ENCODE results near the gene STAG3. TPM values are rescaled to one million over a fixed set of nuclear protein-coding genes. Genes with fewer than 3 reads are reported as not detected.
"Not testable (repeated sequence)": the region's sequence is repeated elsewhere in the genome, so short reads cannot be mapped to it uniquely, and the experiment has no call there.

Gene STAG3, protein sequence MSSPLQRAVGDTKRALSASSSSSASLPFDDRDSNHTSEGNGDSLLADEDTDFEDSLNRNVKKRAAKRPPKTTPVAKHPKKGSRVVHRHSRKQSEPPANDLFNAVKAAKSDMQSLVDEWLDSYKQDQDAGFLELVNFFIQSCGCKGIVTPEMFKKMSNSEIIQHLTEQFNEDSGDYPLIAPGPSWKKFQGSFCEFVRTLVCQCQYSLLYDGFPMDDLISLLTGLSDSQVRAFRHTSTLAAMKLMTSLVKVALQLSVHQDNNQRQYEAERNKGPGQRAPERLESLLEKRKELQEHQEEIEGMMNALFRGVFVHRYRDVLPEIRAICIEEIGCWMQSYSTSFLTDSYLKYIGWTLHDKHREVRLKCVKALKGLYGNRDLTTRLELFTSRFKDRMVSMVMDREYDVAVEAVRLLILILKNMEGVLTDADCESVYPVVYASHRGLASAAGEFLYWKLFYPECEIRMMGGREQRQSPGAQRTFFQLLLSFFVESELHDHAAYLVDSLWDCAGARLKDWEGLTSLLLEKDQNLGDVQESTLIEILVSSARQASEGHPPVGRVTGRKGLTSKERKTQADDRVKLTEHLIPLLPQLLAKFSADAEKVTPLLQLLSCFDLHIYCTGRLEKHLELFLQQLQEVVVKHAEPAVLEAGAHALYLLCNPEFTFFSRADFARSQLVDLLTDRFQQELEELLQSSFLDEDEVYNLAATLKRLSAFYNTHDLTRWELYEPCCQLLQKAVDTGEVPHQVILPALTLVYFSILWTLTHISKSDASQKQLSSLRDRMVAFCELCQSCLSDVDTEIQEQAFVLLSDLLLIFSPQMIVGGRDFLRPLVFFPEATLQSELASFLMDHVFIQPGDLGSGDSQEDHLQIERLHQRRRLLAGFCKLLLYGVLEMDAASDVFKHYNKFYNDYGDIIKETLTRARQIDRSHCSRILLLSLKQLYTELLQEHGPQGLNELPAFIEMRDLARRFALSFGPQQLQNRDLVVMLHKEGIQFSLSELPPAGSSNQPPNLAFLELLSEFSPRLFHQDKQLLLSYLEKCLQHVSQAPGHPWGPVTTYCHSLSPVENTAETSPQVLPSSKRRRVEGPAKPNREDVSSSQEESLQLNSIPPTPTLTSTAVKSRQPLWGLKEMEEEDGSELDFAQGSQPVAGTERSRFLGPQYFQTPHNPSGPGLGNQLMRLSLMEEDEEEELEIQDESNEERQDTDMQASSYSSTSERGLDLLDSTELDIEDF
- under 1 TPM; 0.25 to 0.73 TPM for polyA plus RNA-seq

- H3K4me1 ChIP-seq (ENCODE audit: control insufficient read depth in 2 of 2, insufficient read depth in 2 of 2, low read length in 1 of 2), result peaks cover 2 to 3% of the 10 kb centered on the region in 2 donors
- H3K9me3 ChIP-seq (ENCODE audit: control insufficient read depth in 2 of 2, insufficient read depth in 1 of 2, low read depth in 1 of 2, low read length in 1 of 2), result peaks cover 4 to 5% of the 10 kb centered on the region in 2 donors
- 6 to 8% methylated on average over 78 of the region's 78 CpGs for WGBS, 2 donors
- H3K27ac ChIP-seq (ENCODE audit: low read depth in 2 of 2, low read length in 1 of 2), result peak within 1 kb of the TSS in 1 of 2 donors; percentile 34
- no peaks in the 10 kb centered on the region for H3K36me3 ChIP-seq (ENCODE audit: control insufficient read depth in 2 of 2, insufficient read depth in 2 of 2, low read length in 1 of 2)
- H3K27me3 ChIP-seq (ENCODE audit: control insufficient read depth in 1 of 2, insufficient read depth in 2 of 2, low read length in 2 of 2), result no peaks in the 10 kb centered on the region
- peak within 1 kb of the TSS; percentile 31 to 38 for H3K4me3 ChIP-seq (ENCODE audit: low read depth in 1 of 2, low read length in 2 of 2)
These were observed at the start of gene STAG3, which contains the start of gene GPC2 for GRCh38 chr7:100177045-100178001. STAG3 (plus strand) TSS chr7:100177918; CDS start chr7:100180557, 2,639 bp downstream. GPC2 (minus strand) TSS chr7:100177381; CDS start chr7:100177199, 182 bp downstream.

DNA sequence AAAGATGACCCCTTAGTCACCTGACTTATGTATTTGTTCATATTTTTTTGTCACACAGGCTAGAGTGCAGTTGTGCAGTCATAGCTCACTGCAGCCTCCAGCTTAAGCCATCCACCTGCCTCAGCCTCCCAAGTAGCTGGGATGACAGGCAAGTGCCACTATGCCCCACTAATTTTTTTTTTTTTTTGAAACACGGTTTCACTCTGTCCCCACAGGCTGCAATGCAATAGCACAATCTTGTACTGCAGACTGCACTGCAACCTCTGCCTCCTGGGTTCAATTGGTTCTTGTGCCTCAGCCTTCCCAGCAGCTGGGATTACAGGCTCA lies 49.1 kb upstream of the STAG3 start:
- Histone ChIP-seq H3K36me3 (ENCODE audit: control insufficient read depth in 2 of 2, insufficient read depth in 2 of 2, low read length in 1 of 2) (no peaks in the 10 kb centered on the region), H3K4me1 (ENCODE audit: control insufficient read depth in 2 of 2, insufficient read depth in 2 of 2, low read length in 1 of 2) (peaks cover 4 to 5% of the 10 kb centered on the region in 2 donors), H3K27me3 (ENCODE audit: control insufficient read depth in 1 of 2, insufficient read depth in 2 of 2, low read length in 2 of 2) (no peaks in the 10 kb centered on the region), H3K9me3 (ENCODE audit: control insufficient read depth in 2 of 2, insufficient read depth in 1 of 2, low read depth in 1 of 2, low read length in 1 of 2) (no peaks in the 10 kb centered on the region), H3K4me3 (ENCODE audit: low read depth in 1 of 2, low read length in 2 of 2) (peak overlapping the region in 1 of 2 donors; percentile 81), H3K27ac (ENCODE audit: low read depth in 2 of 2, low read length in 1 of 2) (peak overlapping the region in 1 of 2 donors; percentile 95)
- 61 to 68% methylated on average over 1 of the region's 1 CpG for WGBS, 2 donors

DNA sequence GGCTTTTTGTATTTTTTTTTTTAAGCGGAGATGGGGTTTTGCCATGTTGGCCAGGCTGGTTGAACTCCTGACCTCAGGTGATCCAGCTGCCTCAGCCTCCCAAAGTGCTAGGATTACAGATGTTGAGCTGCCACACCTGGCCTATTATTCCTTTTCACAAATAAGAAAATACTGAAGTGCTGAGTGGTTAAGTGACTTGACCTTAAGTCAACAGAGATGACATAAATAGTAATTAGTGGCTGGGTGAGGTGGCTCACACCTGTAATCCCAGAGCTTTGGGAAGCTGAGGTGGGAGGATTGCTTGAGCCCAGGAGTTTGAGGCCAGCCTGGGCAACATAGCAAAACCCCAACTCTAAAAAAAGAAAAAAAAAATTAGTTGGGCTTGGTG lies 47.5 kb upstream of the STAG3 start:
- H3K9me3 ChIP-seq (ENCODE audit: control insufficient read depth in 2 of 2, insufficient read depth in 1 of 2, low read depth in 1 of 2, low read length in 1 of 2); H3K4me3 ChIP-seq (ENCODE audit: low read depth in 1 of 2, low read length in 2 of 2); H3K36me3 ChIP-seq (ENCODE audit: control insufficient read depth in 2 of 2, insufficient read depth in 2 of 2, low read length in 1 of 2); H3K27me3 ChIP-seq (ENCODE audit: control insufficient read depth in 1 of 2, insufficient read depth in 2 of 2, low read length in 2 of 2); H3K4me1 ChIP-seq (ENCODE audit: control insufficient read depth in 2 of 2, insufficient read depth in 2 of 2, low read length in 1 of 2): not testable (repeated sequence)
- 49 to 80% methylated on average over 1 of the region's 1 CpG for WGBS, 2 donors
- peak overlapping the region; percentile 50 to 91 for H3K27ac ChIP-seq (ENCODE audit: low read depth in 2 of 2, low read length in 1 of 2)

- peak overlapping the region; percentile 22 to 30 for H3K4me3 ChIP-seq (ENCODE audit: low read depth in 1 of 2, low read length in 2 of 2)
- H3K4me1 ChIP-seq (ENCODE audit: control insufficient read depth in 2 of 2, insufficient read depth in 2 of 2, low read length in 1 of 2), result peaks cover 3 to 4% of the 10 kb centered on the region in 2 donors
- peak overlapping the region; percentile 50 to 91 for H3K27ac ChIP-seq (ENCODE audit: low read depth in 2 of 2, low read length in 1 of 2)
- H3K27me3 ChIP-seq (ENCODE audit: control insufficient read depth in 1 of 2, insufficient read depth in 2 of 2, low read length in 2 of 2), result no peaks in the 10 kb centered on the region
- no peaks in the 10 kb centered on the region for H3K36me3 ChIP-seq (ENCODE audit: control insufficient read depth in 2 of 2, insufficient read depth in 2 of 2, low read length in 1 of 2)
- WGBS, 2 donors, result 9% methylated on average over 24 of the region's 24 CpGs
- no peaks in the 10 kb centered on the region for H3K9me3 ChIP-seq (ENCODE audit: control insufficient read depth in 2 of 2, insufficient read depth in 1 of 2, low read depth in 1 of 2, low read length in 1 of 2)
These were observed 46.9 kb upstream of the STAG3 start for GRCh38 chr7:100130608-100131453.

DNA sequence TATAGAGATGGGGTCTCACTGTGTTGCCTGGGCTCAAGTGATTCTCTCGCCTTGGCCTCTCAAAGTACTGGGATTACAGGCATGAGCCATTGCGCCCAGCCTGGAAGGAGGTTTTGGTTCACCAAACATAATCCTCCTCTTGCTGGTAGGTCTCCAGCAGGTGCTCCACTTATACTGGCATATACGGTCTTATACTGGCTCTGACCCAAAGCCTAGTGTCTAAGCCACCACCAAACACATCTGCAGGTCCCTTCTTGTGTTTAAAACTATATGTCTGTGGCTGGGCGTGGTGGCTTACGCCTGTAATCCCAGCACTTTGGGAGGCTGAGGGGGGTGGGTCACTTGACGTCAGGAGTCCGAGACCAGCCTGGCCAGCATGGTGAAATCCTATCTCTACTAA lies 45.6 kb upstream of the STAG3 start:
- H3K27ac ChIP-seq (ENCODE audit: low read depth in 2 of 2, low read length in 1 of 2), result peak overlapping the region in 1 of 2 donors; percentile 47
- H3K4me1 ChIP-seq (ENCODE audit: control insufficient read depth in 2 of 2, insufficient read depth in 2 of 2, low read length in 1 of 2), result peaks cover 2 to 4% of the 10 kb centered on the region in 2 donors
- H3K4me3 ChIP-seq (ENCODE audit: low read depth in 1 of 2, low read length in 2 of 2), result no peak overlapping the region
- H3K27me3 ChIP-seq (ENCODE audit: control insufficient read depth in 1 of 2, insufficient read depth in 2 of 2, low read length in 2 of 2), result no peaks in the 10 kb centered on the region
- no peaks in the 10 kb centered on the region for H3K36me3 ChIP-seq (ENCODE audit: control insufficient read depth in 2 of 2, insufficient read depth in 2 of 2, low read length in 1 of 2)
- 42 to 43% methylated on average over 7 of the region's 7 CpGs for WGBS, 2 donors
- H3K9me3 ChIP-seq (ENCODE audit: control insufficient read depth in 2 of 2, insufficient read depth in 1 of 2, low read depth in 1 of 2, low read length in 1 of 2), result no peaks in the 10 kb centered on the region

- Histone ChIP-seq H3K27ac (ENCODE audit: low read depth in 2 of 2, low read length in 1 of 2) (no peak overlapping the region), H3K4me1 (ENCODE audit: control insufficient read depth in 2 of 2, insufficient read depth in 2 of 2, low read length in 1 of 2) (peaks cover 0 to 4% of the 10 kb centered on the region in 2 donors), H3K9me3 (ENCODE audit: control insufficient read depth in 2 of 2, insufficient read depth in 1 of 2, low read depth in 1 of 2, low read length in 1 of 2) (no peaks in the 10 kb centered on the region), H3K27me3 (ENCODE audit: control insufficient read depth in 1 of 2, insufficient read depth in 2 of 2, low read length in 2 of 2) (no peaks in the 10 kb centered on the region), H3K36me3 (ENCODE audit: control insufficient read depth in 2 of 2, insufficient read depth in 2 of 2, low read length in 1 of 2) (no peaks in the 10 kb centered on the region), H3K4me3 (ENCODE audit: low read depth in 1 of 2, low read length in 2 of 2) (no peak overlapping the region)
- WGBS, 2 donors, result 29 to 32% methylated on average over 3 of the region's 3 CpGs
These were observed 45.0 kb upstream of the STAG3 start for GRCh38 chr7:100132697-100133151.

GRCh38 chr7:100137851-100138760 lies 39.6 kb upstream of the STAG3 start:
- Histone ChIP-seq H3K27me3 (ENCODE audit: control insufficient read depth in 1 of 2, insufficient read depth in 2 of 2, low read length in 2 of 2) (no peaks in the 10 kb centered on the region), H3K27ac (ENCODE audit: low read depth in 2 of 2, low read length in 1 of 2) (no peak overlapping the region), H3K4me1 (ENCODE audit: control insufficient read depth in 2 of 2, insufficient read depth in 2 of 2, low read length in 1 of 2) (no peaks in the 10 kb centered on the region), H3K36me3 (ENCODE audit: control insufficient read depth in 2 of 2, insufficient read depth in 2 of 2, low read length in 1 of 2) (no peaks in the 10 kb centered on the region), H3K4me3 (ENCODE audit: low read depth in 1 of 2, low read length in 2 of 2) (no peak overlapping the region), H3K9me3 (ENCODE audit: control insufficient read depth in 2 of 2, insufficient read depth in 1 of 2, low read depth in 1 of 2, low read length in 1 of 2) (no peaks in the 10 kb centered on the region)
- 69 to 71% methylated on average over 13 of the region's 13 CpGs for WGBS, 2 donors

All from esophagus (tissue), 2 donors.